ENCODE results near the gene EXOSC3. TPM values are rescaled to one million over a fixed set of nuclear protein-coding genes. Genes with fewer than 3 reads are reported as not detected.
"Not testable (repeated sequence)": the region's sequence is repeated elsewhere in the genome, so short reads cannot be mapped to it uniquely, and the experiment has no call there.

EXOSC3 gene
- 10 to 100 TPM; 40.6 to 55.0 (median 49.9) TPM for total RNA-seq

GRCh38 chr9:37784616-37785483, at the start of gene EXOSC3:
TSS of gene EXOSC3 (minus strand) at chr9:37785064. CDS start at chr9:37785044, 20 bp downstream.
- intact Hi-C loops (cut with DNase I; ENCODE audit: low total_unique reads) = loop anchor here (5.0 kb wide), 1 partner anchor 503 kb away; no protein-coding TSS in a partner anchor
- DNase-seq (ENCODE audit: low spot score in 2 of 2) = peak; percentile 71 to 84
- no peaks in the 10 kb centered on the region for H3K36me3 ChIP-seq
- peak within 1 kb of the TSS; percentile 78 to 90 for H3K27ac ChIP-seq
- TF ChIP-seq POLR2A (IDR thresholded peaks at IDR 0.05) = peak; percentile 55
- peak; percentile 73 to 85 (median 75) for TF ChIP-seq POLR2AphosphoS5 (IDR thresholded peaks at IDR 0.05)
- no peak for TF ChIP-seq CTCF (IDR thresholded peaks at IDR 0.05)
- H3K4me3 ChIP-seq = peak within 1 kb of the TSS; percentile 78 to 99 (median 98)
- H3K27me3 ChIP-seq = peaks cover 0 to 3% of the 10 kb centered on the region in 2 donors
- peaks cover 0 to 13% of the 10 kb centered on the region in 2 donors for H3K4me1 ChIP-seq
- no peaks in the 10 kb centered on the region for H3K9me3 ChIP-seq

GRCh38 chr9:37827483-37828165, 42.8 kb upstream of the EXOSC3 start:
- TF ChIP-seq POLR2A (IDR thresholded peaks at IDR 0.05) = no peak
- no peak for TF ChIP-seq CTCF (IDR thresholded peaks at IDR 0.05)
- no peak for TF ChIP-seq POLR2AphosphoS5 (IDR thresholded peaks at IDR 0.05)
- no peak overlapping the region for H3K4me3 ChIP-seq
- no peaks in the 10 kb centered on the region for H3K4me1 ChIP-seq
- H3K9me3 ChIP-seq = no peaks in the 10 kb centered on the region
- no peaks in the 10 kb centered on the region for H3K36me3 ChIP-seq
- H3K27me3 ChIP-seq = no peaks in the 10 kb centered on the region
- no peak for DNase-seq (ENCODE audit: low spot score in 2 of 2)
- no peak overlapping the region for H3K27ac ChIP-seq
- intact Hi-C loops (cut with DNase I; ENCODE audit: low total_unique reads) = loop anchor here (2.0 kb wide), 1 partner anchor 17 kb away; no protein-coding TSS in a partner anchor

- intact Hi-C loops (cut with DNase I; ENCODE audit: low total_unique reads); H3K36me3 ChIP-seq: not testable (repeated sequence)
These were observed 40.3 kb upstream of the EXOSC3 start for GRCh38 chr9:37825174-37825573.

GRCh38 chr9:37820142-37820541, 35.3 kb upstream of the EXOSC3 start:
- intact Hi-C loops (cut with DNase I; ENCODE audit: low total_unique reads) = no loop called here
- Histone ChIP-seq H3K4me3 (no peak overlapping the region), H3K4me1 (no peaks in the 10 kb centered on the region), H3K27me3 (no peaks in the 10 kb centered on the region), H3K27ac (no peak overlapping the region), H3K36me3 (no peaks in the 10 kb centered on the region), H3K9me3 (no peaks in the 10 kb centered on the region)
- TF ChIP-seq POLR2AphosphoS5 (IDR thresholded peaks at IDR 0.05) (no peak), CTCF (IDR thresholded peaks at IDR 0.05) (no peak), POLR2A (IDR thresholded peaks at IDR 0.05) (no peak)
- DNase-seq (ENCODE audit: low spot score in 2 of 2) = no peak

More at GRCh38 chr9:37825174-37825573, 40.3 kb upstream of the EXOSC3 start:
- H3K27ac ChIP-seq; H3K4me1 ChIP-seq; H3K9me3 ChIP-seq; H3K27me3 ChIP-seq; DNase-seq (ENCODE audit: low spot score in 2 of 2); H3K4me3 ChIP-seq: not testable (repeated sequence)

- Histone ChIP-seq H3K27ac (no peak overlapping the region), H3K36me3 (no peaks in the 10 kb centered on the region), H3K4me3 (no peak overlapping the region), H3K4me1 (no peaks in the 10 kb centered on the region), H3K9me3 (no peaks in the 10 kb centered on the region), H3K27me3 (no peaks in the 10 kb centered on the region)
- intact Hi-C loops (cut with DNase I; ENCODE audit: low total_unique reads) = loop anchor here (1.0 kb wide), 1 partner anchor 10 kb away; no protein-coding TSS in a partner anchor
- TF ChIP-seq POLR2A (IDR thresholded peaks at IDR 0.05) (no peak), CTCF (IDR thresholded peaks at IDR 0.05) (no peak), POLR2AphosphoS5 (IDR thresholded peaks at IDR 0.05) (no peak)
- DNase-seq (ENCODE audit: low spot score in 2 of 2) = no peak
These were observed 34.0 kb upstream of the EXOSC3 start for GRCh38 chr9:37818849-37819248.
